ENCODE data around the gene SCN2B. TPM values are rescaled to one million over a fixed set of nuclear protein-coding genes. Genes with fewer than 3 reads are reported as not detected.

SCN2B gene
- total and polyA plus RNA-seq, 10 donors, result 0.02 to 0.15 (median 0.04) TPM; not detected in 4

- Histone ChIP-seq H3K36me3 (peaks cover 0 to 99% (median 4%) of the 10 kb centered on the region in 6 donors), H3K27me3 (replicated peaks in 1 of 7) (no peaks in the 10 kb centered on the region), H3K4me3 (no peak overlapping the region), H3K9me3 (no peaks in the 10 kb centered on the region), H3K27ac (peak overlapping the region in 1 of 8 donors; percentile 18), H3K4me1 (peaks cover 3 to 61% (median 23%) of the 10 kb centered on the region in 6 donors)
- 72 to 93% (median 89%) methylated on average over 5 of the region's 5 CpGs for WGBS, 5 donors
- intact Hi-C loops (cut with DNase I; ENCODE audit: low total_unique reads), result loop anchor here (5.0 kb wide), 1 partner anchor 147 kb away; no protein-coding TSS in a partner anchor
- no peak for TF ChIP-seq CTCF (IDR thresholded peaks at IDR 0.05 in 8 of 11, conservative IDR thresholded peaks at IDR 0.05 in 3 of 11)
- no peak for DNase-seq
Measured at GRCh38 chr11:118200497-118200896, 24.1 kb upstream of the SCN2B start.

GRCh38 chr11:118199135-118199534 is 22.7 kb upstream of the SCN2B start:
- Histone ChIP-seq H3K4me3 (no peak overlapping the region), H3K9me3 (no peaks in the 10 kb centered on the region), H3K36me3 (peaks cover 0 to 99% (median 4%) of the 10 kb centered on the region in 6 donors), H3K27me3 (replicated peaks in 1 of 7) (no peaks in the 10 kb centered on the region), H3K27ac (peak overlapping the region in 2 of 8 donors; percentile 35 to 66), H3K4me1 (peaks cover 3 to 48% (median 23%) of the 10 kb centered on the region in 6 donors)
- no peak for DNase-seq
- 76 to 88% (median 83%) methylated on average over 6 of the region's 6 CpGs for WGBS, 5 donors
- TF ChIP-seq CTCF (IDR thresholded peaks at IDR 0.05 in 8 of 11, conservative IDR thresholded peaks at IDR 0.05 in 3 of 11) (no peak), POLR2AphosphoS5 (IDR thresholded peaks at IDR 0.05) (no peak), POLR2A (IDR thresholded peaks at IDR 0.05) (no peak)
- intact Hi-C loops (cut with DNase I; ENCODE audit: low total_unique reads), result loop anchor here (5.0 kb wide), 2 partner anchors 93 to 288 kb away; no protein-coding TSS in a partner anchor

DNA sequence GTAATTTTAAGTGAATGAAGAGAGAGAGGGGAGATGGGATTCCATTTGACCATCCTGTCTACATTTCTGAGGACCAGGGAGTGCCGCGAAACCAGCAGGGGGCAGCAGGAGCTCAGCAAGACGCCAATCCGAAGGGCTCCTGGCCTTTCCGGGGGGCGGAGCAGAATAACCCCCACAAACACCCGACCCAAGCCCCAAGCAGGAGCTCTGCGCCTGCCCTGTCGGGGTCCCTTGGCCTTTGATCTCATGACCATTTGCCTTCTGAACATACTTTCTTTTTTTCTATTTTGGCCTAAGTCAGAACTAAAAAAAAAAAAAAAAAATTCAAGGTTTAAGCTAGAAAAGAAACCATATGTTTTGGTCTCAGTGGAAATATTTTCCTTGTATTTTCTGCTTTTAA is 21.9 kb upstream of the SCN2B start:
- H3K4me3 ChIP-seq, result peak overlapping the region in 1 of 8 donors; percentile 38
- peak; percentile 93 for DNase-seq
- 0 to 3% (median 1%) methylated on average over 8 to 9 of the region's 9 CpGs for WGBS, 5 donors
- intact Hi-C loops (cut with DNase I; ENCODE audit: low total_unique reads), result loop anchor here (5.0 kb wide), 2 partner anchors 94 to 289 kb away; no protein-coding TSS in a partner anchor
- H3K27me3 ChIP-seq (replicated peaks in 1 of 7), result no peaks in the 10 kb centered on the region
- H3K4me1 ChIP-seq, result peaks cover 3 to 40% (median 21%) of the 10 kb centered on the region in 6 donors
- peaks cover 0 to 100% (median 7%) of the 10 kb centered on the region in 6 donors for H3K36me3 ChIP-seq
- H3K9me3 ChIP-seq, result no peaks in the 10 kb centered on the region
- peak; percentile 30 to 52 (median 45) for TF ChIP-seq POLR2AphosphoS5 (IDR thresholded peaks at IDR 0.05)
- TF ChIP-seq CTCF (IDR thresholded peaks at IDR 0.05 in 8 of 11, conservative IDR thresholded peaks at IDR 0.05 in 3 of 11), result peak; percentile 69 to 90 (median 84)
- no peak for TF ChIP-seq POLR2A (IDR thresholded peaks at IDR 0.05)
- peak overlapping the region in 2 of 8 donors; percentile 35 to 66 for H3K27ac ChIP-seq

DNA sequence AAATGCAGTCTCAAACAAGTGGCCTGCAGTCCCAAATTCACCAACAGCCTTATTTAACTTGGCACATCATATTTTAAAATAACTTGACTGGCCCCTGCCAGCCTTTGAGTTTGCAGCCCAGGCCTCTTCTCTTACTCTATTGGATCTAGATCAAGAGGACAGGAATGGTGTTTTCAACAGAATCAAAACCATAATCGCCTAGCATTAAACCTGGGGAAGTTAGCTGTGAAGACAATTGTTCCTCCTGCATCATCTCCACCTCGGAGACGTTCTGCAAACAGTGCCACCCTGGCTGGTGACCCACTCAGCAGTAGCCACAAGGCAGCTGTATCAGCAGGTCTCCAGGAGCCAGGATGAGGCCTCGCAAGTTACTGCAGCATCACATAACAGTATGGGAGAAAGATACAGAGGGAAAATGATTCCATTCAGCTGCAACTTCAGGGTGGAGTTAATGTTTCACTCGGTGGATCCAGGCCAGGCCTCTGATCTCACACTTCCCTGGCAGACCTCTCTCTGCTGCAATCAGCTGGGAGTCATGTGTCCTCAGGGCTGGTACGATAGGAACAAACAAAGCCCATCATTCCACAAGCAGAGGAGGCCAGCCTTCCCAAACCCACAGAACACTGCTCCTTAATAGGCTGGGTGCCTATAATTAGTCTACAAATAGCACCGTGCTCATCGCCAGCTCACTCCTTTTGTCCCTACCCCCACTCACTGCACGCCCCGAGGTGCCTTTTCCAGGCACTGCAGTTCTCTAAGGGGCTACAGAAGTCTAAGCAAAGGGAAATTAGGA is 18.6 kb upstream of the SCN2B start:
- TF ChIP-seq CTCF (IDR thresholded peaks at IDR 0.05 in 8 of 11, conservative IDR thresholded peaks at IDR 0.05 in 3 of 11) (no peak), POLR2AphosphoS5 (IDR thresholded peaks at IDR 0.05) (no peak), POLR2A (IDR thresholded peaks at IDR 0.05) (no peak)
- no peak for DNase-seq
- H3K9me3 ChIP-seq, result peaks cover 0 to 23% (median 8%) of the 10 kb centered on the region in 8 donors
- H3K4me3 ChIP-seq, result no peak overlapping the region
- peaks cover 0 to 84% (median 7%) of the 10 kb centered on the region in 6 donors for H3K36me3 ChIP-seq
- H3K4me1 ChIP-seq, result peaks cover 3 to 15% (median 11%) of the 10 kb centered on the region in 6 donors
- 76 to 82% (median 81%) methylated on average over 8 to 10 of the region's 10 CpGs for WGBS, 5 donors
- intact Hi-C loops (cut with DNase I; ENCODE audit: low total_unique reads), result loop anchor here (5.0 kb wide), 2 partner anchors 97 to 292 kb away; no protein-coding TSS in a partner anchor
- peaks cover 0 to 7% (median 0%) of the 10 kb centered on the region in 7 donors for H3K27me3 ChIP-seq (replicated peaks in 1 of 7)
- H3K27ac ChIP-seq, result no peak overlapping the region
